ENCODE measurements around the gene BNIP5. TPM values are rescaled to one million over a fixed set of nuclear protein-coding genes. Genes with fewer than 3 reads are reported as not detected.
A peak's percentile ranks its signal among the peaks of the same experiment; 100 is the strongest.

Gene BNIP5
- total and polyA plus RNA-seq, 2 of the 13 experiments (the other 11 are each of a cell fraction or from before 2014, with no cell fraction given), result not detected

DNA sequence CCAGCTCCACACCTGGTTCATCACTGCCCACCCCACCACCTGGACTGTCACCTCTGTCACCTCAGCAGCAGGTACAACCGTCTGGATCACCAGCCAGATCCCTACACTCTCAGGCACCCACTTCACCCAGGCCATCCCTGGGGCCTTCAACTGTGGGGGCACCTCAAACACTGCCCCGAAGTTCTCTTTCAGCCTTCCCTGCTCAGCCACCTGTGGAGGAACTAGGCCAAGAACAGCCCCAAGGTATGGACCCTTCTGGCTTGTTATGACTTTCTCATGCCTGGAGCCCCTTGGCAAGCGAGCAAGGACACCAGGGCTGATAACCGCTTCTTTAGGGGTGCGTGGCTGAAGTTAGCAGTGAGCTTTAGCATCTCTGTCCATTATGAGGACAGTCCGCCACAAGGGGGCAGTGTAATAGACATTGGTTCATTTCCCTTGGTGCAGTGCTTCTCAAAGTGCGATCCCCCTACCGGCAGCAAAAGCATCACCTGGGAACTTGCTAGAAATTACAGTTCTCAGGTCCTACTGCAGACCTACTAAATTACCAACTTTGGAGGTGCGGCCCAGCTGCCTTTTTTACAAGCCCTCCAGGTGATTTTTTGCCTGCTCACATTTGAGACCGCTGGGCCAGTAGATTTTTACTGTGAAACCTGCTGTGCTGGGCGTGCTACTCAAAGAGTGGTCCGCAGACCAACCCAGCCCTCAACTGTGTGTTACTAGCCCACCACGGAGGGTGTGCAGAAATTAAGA is 34.3 kb downstream of the BNIP5 start (continued):
- TF ChIP-seq EP300 (IDR thresholded peaks at IDR 0.05; ENCODE audit: low read depth in 2 of 2, low read length in 2 of 2), result no peak
- no peak for TF ChIP-seq EP300 (CRISPR knock-in tag; IDR thresholded peaks at IDR 0.05; ENCODE audit: borderline replicate concordance)
- TF ChIP-seq CEBPG (CRISPR knock-in tag; IDR thresholded peaks at IDR 0.05), result peak; percentile 77
- no peak for TF ChIP-seq SP1 (IDR thresholded peaks at IDR 0.05)
- peak; percentile 39; the same call in 1 of the 2 replicates for TF ChIP-seq SP1 (CRISPR knock-in tag; IDR thresholded peaks at IDR 0.05)
- 0 out of 2 replicates have a peak, but pooled peaks have one; percentile 12 for TF ChIP-seq MAZ (IDR thresholded peaks at IDR 0.05; ENCODE audit: borderline replicate concordance, low read depth, low read length)
- no peak for TF ChIP-seq MAZ (CRISPR knock-in tag; IDR thresholded peaks at IDR 0.05; ENCODE audit: low read depth)
- peak; percentile 57; the same call in 1 of the 2 replicates for TF ChIP-seq SPEN (CRISPR knock-in tag; IDR thresholded peaks at IDR 0.05; ENCODE audit: low read depth)
- TF ChIP-seq, protein P1, sequence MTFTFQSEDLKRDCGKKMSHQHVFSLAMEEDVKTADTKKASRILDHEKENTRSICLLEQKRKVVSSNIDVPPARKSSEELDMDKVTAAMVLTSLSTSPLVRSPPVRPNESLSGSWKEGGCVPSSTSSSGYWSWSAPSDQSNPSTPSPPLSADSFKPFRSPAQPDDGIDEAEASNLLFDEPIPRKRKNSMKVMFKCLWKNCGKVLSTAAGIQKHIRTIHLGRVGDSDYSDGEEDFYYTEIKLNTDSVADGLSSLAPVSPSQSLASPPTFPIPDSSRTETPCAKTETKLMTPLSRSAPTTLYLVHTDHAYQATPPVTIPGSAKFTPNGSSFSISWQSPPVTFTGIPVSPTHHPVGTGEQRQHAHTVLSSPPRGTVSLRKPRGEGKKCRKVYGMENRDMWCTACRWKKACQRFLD (CRISPR knock-in tag; IDR thresholded peaks at IDR 0.05; ENCODE audit: borderline replicate concordance), result no peak
- TF ChIP-seq KDM2A (CRISPR knock-in tag; IDR thresholded peaks at IDR 0.05; ENCODE audit: borderline replicate concordance, low read depth), result peak; percentile 83
- TF ChIP-seq, protein P2, sequence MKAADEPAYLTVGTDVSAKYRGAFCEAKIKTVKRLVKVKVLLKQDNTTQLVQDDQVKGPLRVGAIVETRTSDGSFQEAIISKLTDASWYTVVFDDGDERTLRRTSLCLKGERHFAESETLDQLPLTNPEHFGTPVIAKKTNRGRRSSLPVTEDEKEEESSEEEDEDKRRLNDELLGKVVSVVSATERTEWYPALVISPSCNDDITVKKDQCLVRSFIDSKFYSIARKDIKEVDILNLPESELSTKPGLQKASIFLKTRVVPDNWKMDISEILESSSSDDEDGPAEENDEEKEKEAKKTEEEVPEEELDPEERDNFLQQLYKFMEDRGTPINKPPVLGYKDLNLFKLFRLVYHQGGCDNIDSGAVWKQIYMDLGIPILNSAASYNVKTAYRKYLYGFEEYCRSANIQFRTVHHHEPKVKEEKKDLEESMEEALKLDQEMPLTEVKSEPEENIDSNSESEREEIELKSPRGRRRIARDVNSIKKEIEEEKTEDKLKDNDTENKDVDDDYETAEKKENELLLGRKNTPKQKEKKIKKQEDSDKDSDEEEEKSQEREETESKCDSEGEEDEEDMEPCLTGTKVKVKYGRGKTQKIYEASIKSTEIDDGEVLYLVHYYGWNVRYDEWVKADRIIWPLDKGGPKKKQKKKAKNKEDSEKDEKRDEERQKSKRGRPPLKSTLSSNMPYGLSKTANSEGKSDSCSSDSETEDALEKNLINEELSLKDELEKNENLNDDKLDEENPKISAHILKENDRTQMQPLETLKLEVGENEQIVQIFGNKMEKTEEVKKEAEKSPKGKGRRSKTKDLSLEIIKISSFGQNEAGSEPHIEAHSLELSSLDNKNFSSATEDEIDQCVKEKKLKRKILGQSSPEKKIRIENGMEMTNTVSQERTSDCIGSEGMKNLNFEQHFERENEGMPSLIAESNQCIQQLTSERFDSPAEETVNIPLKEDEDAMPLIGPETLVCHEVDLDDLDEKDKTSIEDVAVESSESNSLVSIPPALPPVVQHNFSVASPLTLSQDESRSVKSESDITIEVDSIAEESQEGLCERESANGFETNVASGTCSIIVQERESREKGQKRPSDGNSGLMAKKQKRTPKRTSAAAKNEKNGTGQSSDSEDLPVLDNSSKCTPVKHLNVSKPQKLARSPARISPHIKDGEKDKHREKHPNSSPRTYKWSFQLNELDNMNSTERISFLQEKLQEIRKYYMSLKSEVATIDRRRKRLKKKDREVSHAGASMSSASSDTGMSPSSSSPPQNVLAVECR (CRISPR knock-in tag; IDR thresholded peaks at IDR 0.05; ENCODE audit: borderline replicate concordance), result peak; percentile 52; the same call in 1 of the 2 replicates
- no peak for TF ChIP-seq SYNCRIP (IDR thresholded peaks at IDR 0.05; ENCODE audit: insufficient read depth, low read depth, low read length)
- TF ChIP-seq FOXK1 (CRISPR knock-in tag; IDR thresholded peaks at IDR 0.05; ENCODE audit: borderline replicate concordance, low read depth), result peak; percentile 42; the same call in 1 of the 2 replicates
- TF ChIP-seq POGZ (CRISPR knock-in tag; IDR thresholded peaks at IDR 0.05), result peak; percentile 42; the same call in 1 of the 2 replicates
- TF ChIP-seq, protein P3, sequence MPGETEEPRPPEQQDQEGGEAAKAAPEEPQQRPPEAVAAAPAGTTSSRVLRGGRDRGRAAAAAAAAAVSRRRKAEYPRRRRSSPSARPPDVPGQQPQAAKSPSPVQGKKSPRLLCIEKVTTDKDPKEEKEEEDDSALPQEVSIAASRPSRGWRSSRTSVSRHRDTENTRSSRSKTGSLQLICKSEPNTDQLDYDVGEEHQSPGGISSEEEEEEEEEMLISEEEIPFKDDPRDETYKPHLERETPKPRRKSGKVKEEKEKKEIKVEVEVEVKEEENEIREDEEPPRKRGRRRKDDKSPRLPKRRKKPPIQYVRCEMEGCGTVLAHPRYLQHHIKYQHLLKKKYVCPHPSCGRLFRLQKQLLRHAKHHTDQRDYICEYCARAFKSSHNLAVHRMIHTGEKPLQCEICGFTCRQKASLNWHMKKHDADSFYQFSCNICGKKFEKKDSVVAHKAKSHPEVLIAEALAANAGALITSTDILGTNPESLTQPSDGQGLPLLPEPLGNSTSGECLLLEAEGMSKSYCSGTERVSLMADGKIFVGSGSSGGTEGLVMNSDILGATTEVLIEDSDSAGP (CRISPR knock-in tag; IDR thresholded peaks at IDR 0.05; ENCODE audit: borderline replicate concordance), result peak; percentile 24
- peak; percentile 31; the same call in 1 of the 2 replicates for TF ChIP-seq DMAP1 (CRISPR knock-in tag; IDR thresholded peaks at IDR 0.05)
- peak; percentile 92 for TF ChIP-seq RAD21 (CRISPR knock-in tag; IDR thresholded peaks at IDR 0.05)
- peak; percentile 73; the same call in 1 of the 2 replicates for TF ChIP-seq ZKSCAN8 (CRISPR knock-in tag; IDR thresholded peaks at IDR 0.05; ENCODE audit: borderline replicate concordance)
- TF ChIP-seq TAF1 (CRISPR knock-in tag; IDR thresholded peaks at IDR 0.05), result no peak
- TF ChIP-seq, protein P4, sequence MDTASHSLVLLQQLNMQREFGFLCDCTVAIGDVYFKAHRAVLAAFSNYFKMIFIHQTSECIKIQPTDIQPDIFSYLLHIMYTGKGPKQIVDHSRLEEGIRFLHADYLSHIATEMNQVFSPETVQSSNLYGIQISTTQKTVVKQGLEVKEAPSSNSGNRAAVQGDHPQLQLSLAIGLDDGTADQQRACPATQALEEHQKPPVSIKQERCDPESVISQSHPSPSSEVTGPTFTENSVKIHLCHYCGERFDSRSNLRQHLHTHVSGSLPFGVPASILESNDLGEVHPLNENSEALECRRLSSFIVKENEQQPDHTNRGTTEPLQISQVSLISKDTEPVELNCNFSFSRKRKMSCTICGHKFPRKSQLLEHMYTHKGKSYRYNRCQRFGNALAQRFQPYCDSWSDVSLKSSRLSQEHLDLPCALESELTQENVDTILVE (CRISPR knock-in tag; IDR thresholded peaks at IDR 0.05), result peak; percentile 68; the same call in 1 of the 2 replicates
- TF ChIP-seq CEBPB (IDR thresholded peaks at IDR 0.05; ENCODE audit: borderline replicate concordance, low read depth, low read length), result peak; percentile 31; the same call in 1 of the 2 replicates
- TF ChIP-seq TRIM24 (CRISPR knock-in tag; IDR thresholded peaks at IDR 0.05), result no peak

All from HepG2 (cell line).